ENCODE measurements around the gene FOXP4. TPM values are rescaled to one million over a fixed set of nuclear protein-coding genes. Genes with fewer than 3 reads are reported as not detected.

Gene FOXP4
- total and polyA plus RNA-seq, 2 of the 13 experiments (the other 11 are each of a cell fraction or from before 2014, with no cell fraction given), result 11.0 to 12.4 TPM

GRCh38 chr6:41568585-41569384 lies 22.6 kb downstream of the FOXP4 start (continued):
- TF ChIP-seq ZNF660 (CRISPR knock-in tag; IDR thresholded peaks at IDR 0.05; ENCODE audit: borderline replicate concordance, low read depth), result no peak
- TF ChIP-seq ZNF503 (CRISPR knock-in tag; IDR thresholded peaks at IDR 0.05), result peak; percentile 97
- TF ChIP-seq SNAPC2 (CRISPR knock-in tag; IDR thresholded peaks at IDR 0.05), result peak; percentile 97
- TF ChIP-seq CBX1 (IDR thresholded peaks at IDR 0.05; ENCODE audit: low read depth), result no peak
- TF ChIP-seq SMARCE1 (IDR thresholded peaks at IDR 0.05; ENCODE audit: borderline replicate concordance), result no peak
- peak; percentile 78 for TF ChIP-seq JUND (CRISPR knock-in tag; IDR thresholded peaks at IDR 0.05)
- TF ChIP-seq ZNF879 (CRISPR knock-in tag; IDR thresholded peaks at IDR 0.05), result no peak
- TF ChIP-seq ZNF747 (CRISPR knock-in tag; IDR thresholded peaks at IDR 0.05; ENCODE audit: borderline replicate concordance), result peak; percentile 86; the same call in 1 of the 2 replicates
- TF ChIP-seq FOXA1 (IDR thresholded peaks at IDR 0.05), result peak; percentile 98
- TF ChIP-seq FOXA1 (CRISPR knock-in tag; IDR thresholded peaks at IDR 0.05), result peak; percentile 100
- TF ChIP-seq NKX3-1 (CRISPR knock-in tag; IDR thresholded peaks at IDR 0.05), result peak; percentile 74; the same call in 1 of the 2 replicates
- peak; percentile 98 for TF ChIP-seq ZNF430 (CRISPR knock-in tag; IDR thresholded peaks at IDR 0.05)
- no peak for TF ChIP-seq ZC3H4 (CRISPR knock-in tag; IDR thresholded peaks at IDR 0.05; ENCODE audit: borderline replicate concordance)
- TF ChIP-seq SP2 (CRISPR knock-in tag; IDR thresholded peaks at IDR 0.05), result no peak
- peak; percentile 98 for TF ChIP-seq MED1 (CRISPR knock-in tag; IDR thresholded peaks at IDR 0.05)
- TF ChIP-seq ZFP37 (CRISPR knock-in tag; IDR thresholded peaks at IDR 0.05; ENCODE audit: borderline replicate concordance), result peak; percentile 76; the same call in 1 of the 2 replicates
- peak; percentile 34 for TF ChIP-seq U2AF1 (optimal IDR thresholded peaks at IDR 0.05; ENCODE audit: low read depth, low read length)
- peak; percentile 72; the same call in 1 of the 2 replicates for TF ChIP-seq THRA (CRISPR knock-in tag; IDR thresholded peaks at IDR 0.05; ENCODE audit: borderline replicate concordance)
- peak; percentile 89 for TF ChIP-seq ZBTB43 (CRISPR knock-in tag; conservative IDR thresholded peaks at IDR 0.05)
- TF ChIP-seq, protein P1, sequence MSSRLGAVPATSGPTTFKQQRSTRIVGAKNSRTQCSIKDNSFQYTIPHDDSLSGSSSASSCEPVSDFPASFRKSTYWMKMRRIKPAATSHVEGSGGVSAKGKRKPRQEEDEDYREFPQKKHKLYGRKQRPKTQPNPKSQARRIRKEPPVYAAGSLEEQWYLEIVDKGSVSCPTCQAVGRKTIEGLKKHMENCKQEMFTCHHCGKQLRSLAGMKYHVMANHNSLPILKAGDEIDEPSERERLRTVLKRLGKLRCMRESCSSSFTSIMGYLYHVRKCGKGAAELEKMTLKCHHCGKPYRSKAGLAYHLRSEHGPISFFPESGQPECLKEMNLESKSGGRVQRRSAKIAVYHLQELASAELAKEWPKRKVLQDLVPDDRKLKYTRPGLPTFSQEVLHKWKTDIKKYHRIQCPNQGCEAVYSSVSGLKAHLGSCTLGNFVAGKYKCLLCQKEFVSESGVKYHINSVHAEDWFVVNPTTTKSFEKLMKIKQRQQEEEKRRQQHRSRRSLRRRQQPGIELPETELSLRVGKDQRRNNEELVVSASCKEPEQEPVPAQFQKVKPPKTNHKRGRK (CRISPR knock-in tag; IDR thresholded peaks at IDR 0.05), result no peak
- TF ChIP-seq RXRA (CRISPR knock-in tag; IDR thresholded peaks at IDR 0.05), result peak; percentile 87
- TF ChIP-seq PHF21A (CRISPR knock-in tag; IDR thresholded peaks at IDR 0.05), result peak; percentile 99
- TF ChIP-seq ZNF749 (CRISPR knock-in tag; IDR thresholded peaks at IDR 0.05; ENCODE audit: borderline replicate concordance), result 0 out of 2 replicates have a peak, but pooled peaks have one; percentile 24
- no peak for TF ChIP-seq PTBP1 (IDR thresholded peaks at IDR 0.05; ENCODE audit: low read depth, low read length, poor library complexity, severe bottlenecking)
- TF ChIP-seq NFIC (IDR thresholded peaks at IDR 0.05; ENCODE audit: low read length), result peak; percentile 69; the same call in 1 of the 2 replicates
- peak; percentile 5 for TF ChIP-seq AGO2 (optimal IDR thresholded peaks at IDR 0.05; ENCODE audit: low read depth, low read length)

All from HepG2 (cell line).